HEK293 (cell line): ENCODE measurements around the gene SLC16A5.

ENCODE experiments used
- CTCF ChIA-PET: fragments of 350-600 bp; formaldehyde crosslinking; extraction: SDS; loops from one replicate; lab custom pipeline; 2021; ENCODE audit warnings: antibody characterized with exemption; lab: Yijun Ruan, JAX
- POLR2A ChIA-PET: fragments of 300-600 bp; formaldehyde crosslinking; extraction: SDS; loops from one replicate; lab custom pipeline; 2020; ENCODE audit warnings: antibody characterized with exemption, inconsistent platforms; lab: Yijun Ruan, JAX
- H3K27ac ChIP-seq: fragments of 200-500 bp; sonication (Bioruptor generic); 2 replicates; pipeline ENCODE4 v1.5.1; 2014; ENCODE audit warnings: low read depth, low read length, control low read depth, inconsistent platforms; ENCODE audit errors: extremely low read depth
- H3K36me3 ChIP-seq, 2 experiments: fragments of 200-500 bp in 1 of 2; sonication (Bioruptor generic) in 1 of 2; 1 replicate in 1 of 2; 2 replicates in 1 of 2; pipeline ENCODE4 v1.5.1; 2014 to 2017; ENCODE audit warnings: inconsistent platforms in 2 of 2, low read length in 2 of 2; ENCODE audit not compliant: control insufficient read depth in 2 of 2, insufficient read depth in 1 of 2
- H3K4me1 ChIP-seq: fragments of 200-500 bp; sonication (Bioruptor generic); 2 replicates; pipeline ENCODE4 v1.5.1; 2014; ENCODE audit warnings: mild to moderate bottlenecking, low read length, inconsistent platforms; ENCODE audit not compliant: control insufficient read depth, insufficient read depth
- H3K4me3 ChIP-seq: 2 replicates; pipeline ENCODE4 v1.5.1; 2011; ENCODE audit warnings: low read depth, mild to moderate bottlenecking, control low read depth, low read length, moderate library complexity
- H3K9me3 ChIP-seq: fragments of 200-500 bp; sonication (Bioruptor generic); 2 replicates; pipeline ENCODE4 v1.5.1; 2014; ENCODE audit warnings: low read depth, low read length, inconsistent platforms; ENCODE audit not compliant: control insufficient read depth, insufficient read depth
- KLF9 ChIP-seq: fragments of 450-650 bp; formaldehyde crosslinking; IDR thresholded peaks from 2 replicates; pipeline ENCODE4 v1.5.1; 2016; ENCODE audit warnings: missing biosample characterization, missing genetic modification characterization, low read depth
- SALL2 ChIP-seq: fragments of 450-650 bp; formaldehyde crosslinking; IDR thresholded peaks from 2 replicates; pipeline ENCODE4 v1.5.0; 2017; ENCODE audit warnings: missing biosample characterization, mild to moderate bottlenecking, missing genetic modification characterization, borderline replicate concordance
- ZBTB26 ChIP-seq: fragments of 450-650 bp; formaldehyde crosslinking; optimal IDR thresholded peaks from 2 replicates; pipeline ENCODE3; 2016; ENCODE audit warnings: missing biosample characterization, mild to moderate bottlenecking, missing genetic modification characterization
- ZBTB7A ChIP-seq: fragments of 450-650 bp; formaldehyde crosslinking; IDR thresholded peaks from 2 replicates; pipeline ENCODE4 v1.5.1; 2016; ENCODE audit warnings: low read depth, missing biosample characterization, missing genetic modification characterization
- ZFHX2 ChIP-seq: fragments of 450-650 bp; formaldehyde crosslinking; conservative IDR thresholded peaks from 2 replicates; pipeline ENCODE4 v1.5.1; 2016; ENCODE audit warnings: missing biosample characterization, missing genetic modification characterization
- ZNF248 ChIP-seq: fragments of 450-650 bp; formaldehyde crosslinking; IDR thresholded peaks from 2 replicates; pipeline ENCODE4 v1.5.1; 2017; ENCODE audit warnings: missing biosample characterization, missing genetic modification characterization
- ZNF311 ChIP-seq: fragments of 450-650 bp; formaldehyde crosslinking; IDR thresholded peaks from 2 replicates; pipeline ENCODE4 v1.5.1; 2017; ENCODE audit warnings: missing biosample characterization, missing genetic modification characterization, borderline replicate concordance
- ZNF341 ChIP-seq: fragments of 450-650 bp; formaldehyde crosslinking; IDR thresholded peaks from 2 replicates; pipeline ENCODE4; 2016; ENCODE audit warnings: low read depth, missing biosample characterization, missing genetic modification characterization
- ZNF354C ChIP-seq: fragments of 450-650 bp; formaldehyde crosslinking; IDR thresholded peaks from 2 replicates; pipeline ENCODE4 v1.5.1; 2016; ENCODE audit warnings: missing biosample characterization, missing genetic modification characterization, low read depth, borderline replicate concordance
- ZNF600 ChIP-seq: fragments of 450-650 bp; formaldehyde crosslinking; IDR thresholded peaks from 2 replicates; pipeline ENCODE4 v1.5.1; 2016; ENCODE audit warnings: missing biosample characterization, missing genetic modification characterization
- ZNF658 ChIP-seq: fragments of 450-650 bp; formaldehyde crosslinking; IDR thresholded peaks from 2 replicates; pipeline ENCODE4; 2016; ENCODE audit warnings: missing biosample characterization, missing genetic modification characterization
- ZNF776 ChIP-seq: fragments of 450-650 bp; formaldehyde crosslinking; IDR thresholded peaks from 2 replicates; pipeline ENCODE4 v1.5.0; 2017; ENCODE audit warnings: missing biosample characterization, missing genetic modification characterization, borderline replicate concordance
- ZNF830 ChIP-seq: fragments of 450-650 bp; IDR thresholded peaks from 2 replicates; pipeline ENCODE4 v1.5.0; 2018; ENCODE audit warnings: missing biosample characterization, missing genetic modification characterization, low read depth, mild to moderate bottlenecking, moderate library complexity
- ZSCAN5A ChIP-seq: fragments of 450-650 bp; formaldehyde crosslinking; IDR thresholded peaks from 2 replicates; pipeline ENCODE4 v1.5.1; 2016; ENCODE audit warnings: missing biosample characterization, missing genetic modification characterization
- TF ChIP-seq, protein P1 (sequence below): fragments of 450-650 bp; formaldehyde crosslinking; IDR thresholded peaks from 2 replicates; pipeline ENCODE4 v1.5.1; 2017; ENCODE audit warnings: missing biosample characterization, mild to moderate bottlenecking, missing genetic modification characterization, moderate library complexity
- TF ChIP-seq, protein P2 (sequence below): fragments of 450-650 bp; formaldehyde crosslinking; IDR thresholded peaks from 2 replicates; pipeline ENCODE4 v1.5.1; 2017; ENCODE audit warnings: missing biosample characterization, missing genetic modification characterization
- TF ChIP-seq, protein P3 (sequence below): fragments of 450-650 bp; formaldehyde crosslinking; IDR thresholded peaks from 2 replicates; pipeline ENCODE4 v1.5.1; 2017; ENCODE audit warnings: missing biosample characterization, missing genetic modification characterization

The SLC16A5 gene

GRCh38 chr17:75091855-75092327 is 4.1 kb downstream of the SLC16A5 start:
- peaks cover 2% of the 10 kb centered on the region; the same call in 1 of the 2 replicates for H3K4me1 ChIP-seq
- ChIA-PET POLR2A (no interaction called here), CTCF (interaction anchor here (1.1 to 1.7 kb wide), 3 partner anchors 13 to 22 kb away, joined by 4 to 13 read pairs (median 5); no protein-coding TSS in a partner anchor)

DNA sequence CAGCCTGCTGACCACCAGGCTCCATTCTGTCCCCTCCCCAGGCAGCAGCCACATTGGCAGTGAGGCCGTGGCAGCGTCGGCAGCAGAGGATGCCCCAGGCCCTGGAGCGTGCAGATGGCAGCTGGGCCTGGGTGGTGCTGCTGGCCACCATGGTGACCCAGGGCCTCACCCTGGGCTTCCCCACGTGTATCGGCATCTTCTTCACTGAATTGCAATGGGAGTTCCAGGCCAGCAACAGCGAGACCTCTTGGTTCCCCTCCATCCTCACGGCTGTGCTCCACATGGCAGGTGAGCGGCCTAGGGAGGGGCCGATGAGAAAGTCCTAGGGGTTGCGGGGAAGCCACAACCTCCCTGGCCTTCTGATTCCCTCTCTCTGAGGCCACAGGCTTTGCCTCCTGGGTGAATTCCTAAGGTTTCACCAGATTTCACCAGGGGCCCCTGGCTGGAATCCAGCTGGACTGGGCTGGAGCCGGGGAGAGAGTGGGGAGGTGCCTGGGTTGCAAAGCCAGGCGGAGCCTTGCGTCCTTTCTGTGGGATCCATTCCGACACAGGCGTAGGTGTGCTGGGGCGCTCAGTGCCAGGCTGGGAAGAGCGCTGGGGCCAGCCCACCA is 5.9 kb downstream of the SLC16A5 start:
- Histone ChIP-seq H3K4me3 (no peak overlapping the region), H3K27ac (no peak overlapping the region), H3K4me1 (peaks cover 2% of the 10 kb centered on the region; the same call in 1 of the 2 replicates), H3K36me3 (peaks cover 0 to 5% of the 10 kb centered on the region in 2 experiments; a peak in 1 of 3 replicates), H3K9me3 (no peaks in the 10 kb centered on the region)
- POLR2A ChIA-PET, result no interaction called here
- TF ChIP-seq ZSCAN5A (tag by site-specific recombination) (no peak), ZNF341 (tag by site-specific recombination) (peak; percentile 32; the same call in 1 of the 2 replicates)
- CTCF ChIA-PET, result interaction anchor here (0.6 to 3.1 kb wide), 3 partner anchors 12 to 348 kb away, joined by 4 to 10 read pairs (median 4); no protein-coding TSS in a partner anchor

More at GRCh38 chr17:75091855-75092327, 4.1 kb downstream of the SLC16A5 start:
- Histone ChIP-seq H3K36me3 (no peaks in the 10 kb centered on the region), H3K4me3 (no peak overlapping the region), H3K9me3 (no peaks in the 10 kb centered on the region), H3K27ac (no peak overlapping the region)
- TF ChIP-seq ZNF776 (tag by site-specific recombination) (0 out of 2 replicates have a peak, but pooled peaks have one; percentile 12), ZNF354C (tag by site-specific recombination) (no peak), ZFHX2 (peak; percentile 28; the same call in 1 of the 2 replicates), ZBTB7A (tag by site-specific recombination) (peak; percentile 40; the same call in 1 of the 2 replicates), ZNF658 (tag by site-specific recombination) (no peak), ZNF830 (no peak), ZNF341 (tag by site-specific recombination) (peak; percentile 3; the same call in 1 of the 2 replicates), ZNF311 (tag by site-specific recombination) (0 out of 2 replicates have a peak, but pooled peaks have one; percentile 37), SALL2 (tag by site-specific recombination) (peak; percentile 53; the same call in 1 of the 2 replicates), KLF9 (tag by site-specific recombination) (peak; percentile 59), ZNF248 (tag by site-specific recombination) (0 out of 2 replicates have a peak, but pooled peaks have one; percentile 53), ZBTB26 (tag by site-specific recombination) (peak; percentile 16), ZNF600 (tag by site-specific recombination) (peak; percentile 24; the same call in 1 of the 2 replicates)
- TF ChIP-seq, protein P1, sequence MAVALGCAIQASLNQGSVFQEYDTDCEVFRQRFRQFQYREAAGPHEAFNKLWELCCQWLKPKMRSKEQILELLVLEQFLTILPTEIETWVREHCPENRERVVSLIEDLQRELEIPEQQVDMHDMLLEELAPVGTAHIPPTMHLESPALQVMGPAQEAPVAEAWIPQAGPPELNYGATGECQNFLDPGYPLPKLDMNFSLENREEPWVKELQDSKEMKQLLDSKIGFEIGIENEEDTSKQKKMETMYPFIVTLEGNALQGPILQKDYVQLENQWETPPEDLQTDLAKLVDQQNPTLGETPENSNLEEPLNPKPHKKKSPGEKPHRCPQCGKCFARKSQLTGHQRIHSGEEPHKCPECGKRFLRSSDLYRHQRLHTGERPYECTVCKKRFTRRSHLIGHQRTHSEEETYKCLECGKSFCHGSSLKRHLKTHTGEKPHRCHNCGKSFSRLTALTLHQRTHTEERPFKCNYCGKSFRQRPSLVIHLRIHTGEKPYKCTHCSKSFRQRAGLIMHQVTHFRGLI (tag by site-specific recombination), result no peak
- TF ChIP-seq, protein P2, sequence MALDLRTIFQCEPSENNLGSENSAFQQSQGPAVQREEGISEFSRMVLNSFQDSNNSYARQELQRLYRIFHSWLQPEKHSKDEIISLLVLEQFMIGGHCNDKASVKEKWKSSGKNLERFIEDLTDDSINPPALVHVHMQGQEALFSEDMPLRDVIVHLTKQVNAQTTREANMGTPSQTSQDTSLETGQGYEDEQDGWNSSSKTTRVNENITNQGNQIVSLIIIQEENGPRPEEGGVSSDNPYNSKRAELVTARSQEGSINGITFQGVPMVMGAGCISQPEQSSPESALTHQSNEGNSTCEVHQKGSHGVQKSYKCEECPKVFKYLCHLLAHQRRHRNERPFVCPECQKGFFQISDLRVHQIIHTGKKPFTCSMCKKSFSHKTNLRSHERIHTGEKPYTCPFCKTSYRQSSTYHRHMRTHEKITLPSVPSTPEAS (tag by site-specific recombination), result peak; percentile 88
- TF ChIP-seq, protein P3, sequence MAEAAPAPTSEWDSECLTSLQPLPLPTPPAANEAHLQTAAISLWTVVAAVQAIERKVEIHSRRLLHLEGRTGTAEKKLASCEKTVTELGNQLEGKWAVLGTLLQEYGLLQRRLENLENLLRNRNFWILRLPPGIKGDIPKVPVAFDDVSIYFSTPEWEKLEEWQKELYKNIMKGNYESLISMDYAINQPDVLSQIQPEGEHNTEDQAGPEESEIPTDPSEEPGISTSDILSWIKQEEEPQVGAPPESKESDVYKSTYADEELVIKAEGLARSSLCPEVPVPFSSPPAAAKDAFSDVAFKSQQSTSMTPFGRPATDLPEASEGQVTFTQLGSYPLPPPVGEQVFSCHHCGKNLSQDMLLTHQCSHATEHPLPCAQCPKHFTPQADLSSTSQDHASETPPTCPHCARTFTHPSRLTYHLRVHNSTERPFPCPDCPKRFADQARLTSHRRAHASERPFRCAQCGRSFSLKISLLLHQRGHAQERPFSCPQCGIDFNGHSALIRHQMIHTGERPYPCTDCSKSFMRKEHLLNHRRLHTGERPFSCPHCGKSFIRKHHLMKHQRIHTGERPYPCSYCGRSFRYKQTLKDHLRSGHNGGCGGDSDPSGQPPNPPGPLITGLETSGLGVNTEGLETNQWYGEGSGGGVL (tag by site-specific recombination), result peak; percentile 39; the same call in 1 of the 2 replicates
